ENCODE results near the gene FBXO10. TPM values are rescaled to one million over a fixed set of nuclear protein-coding genes. Genes with fewer than 3 reads are reported as not detected.

Gene FBXO10
- total RNA-seq, 1 experiment from 2014 or later: 5.3 TPM

- no peak overlapping the region for H3K4me2 ChIP-seq (ENCODE audit: low read length)
- no peaks in the 10 kb centered on the region for H3K9me3 ChIP-seq (ENCODE audit: control insufficient read depth in 1 of 2, insufficient read depth in 1 of 2, low read depth in 1 of 2, low read length in 2 of 2)
- H3K9ac ChIP-seq (ENCODE audit: low read length): no peak overlapping the region
- no peaks in the 10 kb centered on the region for H3K27me3 ChIP-seq (ENCODE audit: insufficient read depth, low read length)
- ATAC-seq: no peak
- H3K4me1 ChIP-seq (ENCODE audit: control insufficient read depth in 1 of 2, insufficient read depth in 2 of 2, low read length in 2 of 2): no peaks in the 10 kb centered on the region
- BruUV-seq (replicated peaks): no TSS peak
- ChIA-PET POLR2A (no interaction called here), CTCF (no interaction called here), RAD21 (ENCODE audit: low non-redundant PET in 1 of 2, low total read pairs in 2 of 2, uncharacterized antibody in 2 of 2, unreplicated experiment in 2 of 2) (no interaction called here)
- no peak overlapping the region for H3K27ac ChIP-seq (ENCODE audit: low read depth, low read length)
- TF ChIP-seq CEBPB (IDR thresholded peaks at IDR 0.05; ENCODE audit: low read depth) (no peak), POLR2AphosphoS5 (IDR thresholded peaks at IDR 0.05; ENCODE audit: low read depth, low read length) (no peak)
- no peak overlapping the region for H3K4me3 ChIP-seq (replicated peaks in 1 of 2; ENCODE audit: low read depth in 1 of 2, low read length in 2 of 2)
- H3K36me3 ChIP-seq (ENCODE audit: control insufficient read depth in 1 of 2, insufficient read depth in 2 of 2, low read length in 2 of 2): no peaks in the 10 kb centered on the region
- H3K9me2 ChIP-seq (ENCODE audit: insufficient read depth): no peaks in the 10 kb centered on the region
- intact Hi-C loops (cut with micrococcal nuclease): no loop called here
- no peaks in the 10 kb centered on the region for H4K20me1 ChIP-seq (ENCODE audit: insufficient read depth)
- H2AFZ ChIP-seq (ENCODE audit: low read depth, low read length, poor library complexity, severe bottlenecking): no peak overlapping the region
- H3K79me2 ChIP-seq (ENCODE audit: insufficient read depth, low read length): no peaks in the 10 kb centered on the region
- DNase-seq (ENCODE audit: low read depth, low spot score): no peak
Observed at GRCh38 chr9:37622462-37622861, 46.3 kb upstream of the FBXO10 start.

- ChIA-PET RAD21 (ENCODE audit: low non-redundant PET in 1 of 2, low total read pairs in 2 of 2, uncharacterized antibody in 2 of 2, unreplicated experiment in 2 of 2) (no interaction called here), POLR2A (no interaction called here), CTCF (no interaction called here)
- H3K9me2 ChIP-seq (ENCODE audit: insufficient read depth): no peaks in the 10 kb centered on the region
- ATAC-seq (no peak), DNase-seq (ENCODE audit: low read depth, low spot score) (no peak)
- H3K9me3 ChIP-seq (ENCODE audit: control insufficient read depth in 1 of 2, insufficient read depth in 1 of 2, low read depth in 1 of 2, low read length in 2 of 2): no peaks in the 10 kb centered on the region
- H3K27me3 ChIP-seq (ENCODE audit: insufficient read depth, low read length): no peaks in the 10 kb centered on the region
- H3K27ac ChIP-seq (ENCODE audit: low read depth, low read length): no peak overlapping the region
- H3K36me3 ChIP-seq (ENCODE audit: control insufficient read depth in 1 of 2, insufficient read depth in 2 of 2, low read length in 2 of 2): no peaks in the 10 kb centered on the region
- no peaks in the 10 kb centered on the region for H4K20me1 ChIP-seq (ENCODE audit: insufficient read depth)
- H2AFZ ChIP-seq (ENCODE audit: low read depth, low read length, poor library complexity, severe bottlenecking): no peak overlapping the region
- H3K4me1 ChIP-seq (ENCODE audit: control insufficient read depth in 1 of 2, insufficient read depth in 2 of 2, low read length in 2 of 2): no peaks in the 10 kb centered on the region
- no TSS peak for BruUV-seq (replicated peaks)
- H3K4me2 ChIP-seq (ENCODE audit: low read length): no peak overlapping the region
- intact Hi-C loops (cut with micrococcal nuclease): no loop called here
- no peak overlapping the region for H3K4me3 ChIP-seq (replicated peaks in 1 of 2; ENCODE audit: low read depth in 1 of 2, low read length in 2 of 2)
- H3K79me2 ChIP-seq (ENCODE audit: insufficient read depth, low read length): no peaks in the 10 kb centered on the region
- no peak overlapping the region for H3K9ac ChIP-seq (ENCODE audit: low read length)
- no peak for TF ChIP-seq POLR2A (IDR thresholded peaks at IDR 0.05; ENCODE audit: borderline replicate concordance, extremely low read depth, insufficient read depth, insufficient read length)
- TF ChIP-seq JUND (IDR thresholded peaks at IDR 0.05): no peak
- no peak for TF ChIP-seq ATF3 (IDR thresholded peaks at IDR 0.05)
- TF ChIP-seq SP1 (IDR thresholded peaks at IDR 0.05; ENCODE audit: low read depth): no peak
- TF ChIP-seq TCF7L2 (IDR thresholded peaks at IDR 0.05; ENCODE audit: borderline replicate concordance, extremely low read depth, insufficient read depth, insufficient read length): no peak
- TF ChIP-seq CTCF (IDR thresholded peaks at IDR 0.05 in 2 of 3, conservative IDR thresholded peaks at IDR 0.05 in 1 of 3; ENCODE audit: borderline replicate concordance in 1 of 3, insufficient read depth in 1 of 3, low read depth in 2 of 3, low read length in 2 of 3): no peak
- TF ChIP-seq FOSL1 (IDR thresholded peaks at IDR 0.05; ENCODE audit: low read depth): no peak
- TF ChIP-seq CEBPB (IDR thresholded peaks at IDR 0.05; ENCODE audit: low read depth): no peak
- TF ChIP-seq MAX (IDR thresholded peaks at IDR 0.05): no peak
- no peak for TF ChIP-seq ZFX (IDR thresholded peaks at IDR 0.05)
- TF ChIP-seq REST (IDR thresholded peaks at IDR 0.05; ENCODE audit: low read depth): no peak
- TF ChIP-seq SIN3A (IDR thresholded peaks at IDR 0.05; ENCODE audit: low read depth): no peak
Observed at GRCh38 chr9:37621273-37622121, 45.3 kb upstream of the FBXO10 start.
